Activated CD4-positive, alpha-beta T cell treated with anti-CD3 and anti-CD28 coated beads, Interleukin-2, Interleukin-4, amounts not matched to agents 100 ng/mL and 50 ng/mL, durations not matched to agents 16 hours and 8 hours (primary cell): ENCODE measurements around the gene DMWD.
"Not testable (repeated sequence)": the region's sequence is repeated elsewhere in the genome, so short reads cannot be mapped to it uniquely, and the experiment has no call there.

Experiments
- DNase-seq: peaks from one replicate; pipeline ENCODE4 v3.0.0-alpha.2; 2020; ENCODE audit warnings: low spot score

Gene DMWD

DNA sequence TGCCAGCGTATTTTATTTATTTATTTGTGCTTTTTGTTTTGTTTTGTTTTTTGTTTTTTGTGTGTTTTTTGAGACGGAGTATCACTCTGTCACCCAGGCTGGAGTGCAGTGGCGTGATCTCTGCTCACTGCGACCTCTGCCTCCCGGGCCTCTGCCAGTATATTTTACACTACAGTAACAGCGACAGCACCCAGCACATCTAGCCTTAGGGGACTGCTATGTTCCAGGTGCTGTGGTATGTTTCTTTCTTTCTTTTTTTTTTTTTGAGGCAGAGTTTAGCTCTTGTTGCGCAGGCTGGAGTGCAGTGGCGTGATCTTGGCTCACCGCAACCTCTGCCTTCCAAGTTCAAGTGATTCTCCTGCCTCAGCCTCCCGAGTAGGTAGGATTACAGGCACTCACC is 41.2 kb downstream of the DMWD start:
- not testable (repeated sequence) for DNase-seq

DNA sequence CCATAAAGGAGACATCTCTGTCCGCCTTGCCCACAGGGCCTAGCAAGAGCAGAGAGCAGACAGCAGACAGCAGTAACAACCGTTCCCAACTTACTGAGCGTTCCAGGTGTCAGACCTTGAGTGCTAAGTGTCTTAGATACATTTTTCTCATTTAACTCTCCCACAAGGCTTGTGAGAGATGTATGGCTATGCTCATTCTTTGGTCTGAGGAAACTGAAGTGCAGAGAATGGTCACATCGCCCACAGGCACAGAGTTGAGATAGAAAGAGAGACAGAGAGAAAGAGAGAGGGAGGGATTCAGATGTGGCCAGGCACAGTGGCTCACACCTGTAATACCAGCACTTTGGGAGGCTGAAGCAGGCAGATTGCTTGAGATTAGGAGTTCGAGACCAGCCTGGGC is 45.1 kb downstream of the DMWD start:
- no peak for DNase-seq

GRCh38 chr19:45746866-45747265 is 45.8 kb downstream of the DMWD start:
- DNase-seq = no peak

DNA sequence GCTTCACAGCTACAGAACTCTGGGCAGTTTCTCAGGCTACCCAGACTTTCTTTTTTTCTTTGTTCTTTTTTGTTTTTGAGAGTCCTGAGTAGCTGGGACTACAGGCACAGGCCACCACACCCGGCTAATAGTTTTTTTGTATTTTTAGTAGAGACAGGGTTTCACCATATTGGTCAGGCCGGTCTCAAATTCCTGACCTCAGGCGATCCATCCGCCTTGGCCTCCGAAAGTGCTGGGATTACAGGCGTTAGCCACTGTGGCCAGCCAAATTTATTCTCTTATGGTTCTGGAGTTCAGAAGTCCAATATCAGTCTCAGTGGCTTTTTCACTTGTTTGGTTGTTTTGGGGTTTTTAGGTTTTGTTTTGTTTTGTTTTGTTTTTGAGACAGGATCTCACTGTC is 47.0 kb downstream of the DMWD start:
- no peak for DNase-seq

DNA sequence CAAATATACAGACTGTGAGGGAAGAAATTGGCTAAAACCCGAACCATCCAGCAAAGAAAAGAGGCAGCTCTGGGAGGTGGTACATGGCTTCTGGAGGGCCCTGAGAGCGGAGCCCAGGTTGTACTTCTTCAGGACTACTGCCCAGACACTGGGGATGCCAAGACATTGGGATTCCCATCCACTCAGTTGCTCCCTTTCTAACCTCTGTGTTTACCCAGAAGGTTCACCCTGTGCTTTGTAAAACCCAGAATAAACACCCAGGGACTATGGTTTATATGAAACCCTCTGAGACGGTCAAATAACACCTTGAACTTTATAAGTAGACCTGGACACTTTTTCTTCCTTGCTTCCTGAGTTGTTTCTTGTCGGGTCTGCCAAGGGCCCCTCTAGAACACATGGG is 49.7 kb downstream of the DMWD start:
- no peak for DNase-seq

- DNase-seq = no peak
These were observed 52.9 kb downstream of the DMWD start for GRCh38 chr19:45739498-45740439.

DNA sequence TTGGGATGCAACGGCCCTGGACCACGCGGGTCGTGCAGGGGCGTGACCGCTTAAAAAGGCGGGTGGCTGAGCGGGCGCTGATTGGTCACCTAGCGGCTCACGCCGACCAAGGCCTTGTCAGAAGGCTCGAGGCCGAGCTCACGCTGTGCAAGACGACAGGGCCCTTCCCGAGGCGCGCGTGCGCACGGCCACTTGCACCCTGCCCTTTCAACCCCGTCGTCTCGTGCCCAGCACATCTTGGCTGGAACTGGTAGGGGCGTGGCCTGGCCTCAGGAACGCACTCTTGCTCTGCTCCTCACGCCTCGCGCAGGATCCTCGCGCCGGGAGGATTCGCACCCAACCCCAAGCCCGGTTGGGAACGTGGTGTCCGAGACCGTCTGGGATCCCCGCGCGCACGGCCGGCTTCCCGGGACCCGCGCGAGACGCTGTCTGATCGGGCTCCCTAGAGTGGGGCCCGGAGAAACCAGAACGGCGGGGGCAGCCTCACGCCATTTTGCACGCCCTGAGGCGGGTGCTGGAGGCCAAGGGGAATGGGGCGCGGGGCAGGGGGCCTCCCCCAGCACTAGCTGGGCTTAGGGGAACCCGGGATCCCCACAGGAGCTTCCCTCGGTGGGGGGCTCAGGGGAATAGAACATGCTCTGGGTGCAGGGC is 59.4 kb downstream of the DMWD start, which contains the start of gene MEIOSIN:
MEIOSIN (plus strand) TSS at position 280 of the 651 bp plus-strand sequence. CDS start 1,938 bp downstream, outside the sequence.
- DNase-seq = no peak
